C1 segment of cervical spinal cord (tissue), 14 donors: Measurements from ENCODE around the gene ANKH.
A peak's percentile ranks its signal among the peaks of the same experiment; 100 is the strongest.

ENCODE experiments used
- DNase-seq, 14 donors: peaks; one replicate each; lab custom pipeline; 2025; lab: John Stamatoyannopoulos, UW

ANKH gene

DNA sequence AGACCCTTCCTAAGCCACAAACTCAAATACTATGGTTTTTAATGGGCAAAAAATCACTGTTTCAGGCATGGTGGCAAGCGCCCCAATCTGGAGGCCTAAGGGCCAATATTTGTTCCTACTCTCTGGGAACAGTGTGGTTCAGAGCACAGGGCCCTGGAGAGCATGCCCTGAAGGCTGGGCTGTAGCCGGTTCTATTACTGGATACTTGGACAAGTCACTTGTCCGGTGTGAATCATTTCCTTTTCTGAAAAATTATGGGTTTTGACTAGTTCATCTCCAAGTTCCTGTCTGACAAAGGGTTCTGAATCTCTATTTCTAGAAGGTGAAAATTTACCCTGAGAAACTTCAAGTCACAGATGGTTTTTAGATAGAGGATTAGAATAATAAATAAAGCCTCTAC lies 132.0 kb downstream of the ANKH start:
- DNase-seq = no peak

DNA sequence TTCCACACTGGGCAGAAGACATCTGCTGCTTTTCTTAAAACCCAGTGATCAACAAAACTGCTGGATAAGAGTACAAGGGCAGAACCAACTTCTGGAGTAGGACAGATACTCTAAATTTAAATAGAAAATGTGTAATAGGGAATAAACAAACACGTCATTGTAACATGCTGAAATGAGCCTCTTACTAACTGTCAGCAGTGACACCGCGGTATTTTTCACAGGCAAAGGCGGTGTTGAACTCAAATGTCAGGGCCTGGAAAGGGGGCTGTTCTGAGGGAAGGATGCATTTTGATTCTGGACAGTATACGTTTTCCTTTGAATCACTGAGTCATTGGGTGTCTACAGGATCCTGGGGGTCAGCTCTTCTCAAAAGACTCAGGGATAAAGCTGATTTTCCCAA lies 133.5 kb downstream of the ANKH start:
- no peak for DNase-seq

DNA sequence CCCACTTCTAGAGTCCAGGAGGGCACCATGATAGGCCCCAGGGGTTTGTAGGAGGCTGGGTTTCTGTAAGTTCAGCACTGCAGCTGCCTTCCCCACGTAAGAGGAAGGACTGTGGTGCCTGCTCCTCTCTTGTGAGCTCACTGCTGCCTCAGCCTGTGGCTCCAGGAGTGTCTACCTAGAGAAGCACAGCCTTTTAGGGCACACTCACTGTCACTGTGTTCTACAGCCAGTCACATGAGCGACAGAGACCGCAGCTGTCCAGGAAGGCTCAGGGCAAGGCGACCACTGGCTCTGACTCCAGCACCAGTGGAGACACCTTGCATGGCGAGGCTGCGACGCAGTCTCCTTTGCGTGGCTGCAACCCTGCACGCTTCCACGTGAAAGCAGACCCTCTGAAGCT lies 134.3 kb downstream of the ANKH start:
- no peak for DNase-seq

DNA sequence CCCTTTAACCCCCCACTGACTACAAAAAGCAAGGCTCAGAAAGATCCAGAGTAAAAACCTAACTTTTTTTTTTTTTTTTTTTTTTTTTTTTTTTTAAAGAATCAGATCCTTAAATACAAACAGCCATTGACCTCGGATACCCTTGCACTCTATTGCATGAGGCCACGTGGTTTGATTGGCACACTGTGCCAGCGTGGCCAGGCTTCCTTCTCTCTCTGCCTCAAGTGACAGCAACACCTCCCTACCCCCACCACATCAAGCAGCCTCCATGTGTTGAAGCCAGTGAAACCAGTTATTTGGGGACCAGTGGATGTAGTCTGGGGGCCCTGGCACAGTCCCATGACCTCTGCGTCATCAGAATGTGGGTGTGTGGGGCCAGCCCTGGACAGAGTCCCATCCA lies 135.6 kb downstream of the ANKH start:
- no peak for DNase-seq

DNA sequence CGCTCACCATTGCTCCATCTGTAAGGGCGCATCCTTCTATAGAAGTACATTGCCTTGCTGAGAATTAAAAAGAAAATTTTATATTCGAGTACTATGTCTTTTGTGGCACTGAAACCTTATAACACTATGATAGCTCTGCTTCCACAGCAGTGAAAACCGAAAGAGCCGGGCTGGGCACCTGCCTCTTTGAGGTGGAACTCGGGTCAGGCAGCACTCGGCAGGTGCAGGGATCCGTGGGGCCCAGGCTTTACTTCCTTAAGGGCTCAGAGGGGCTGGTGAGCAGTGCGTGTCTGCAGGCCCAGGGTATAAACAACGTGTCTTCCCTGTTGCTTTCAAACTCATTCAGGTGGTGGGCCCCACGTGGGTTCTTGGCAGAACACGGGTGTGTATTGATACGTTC lies 137.2 kb downstream of the ANKH start:
- DNase-seq = no peak

- no peak for DNase-seq
These were observed 137.9 kb downstream of the ANKH start for GRCh38 chr5:14733661-14734060.

- peak in 1 of 14 donors; percentile 22 for DNase-seq
These were observed 138.6 kb downstream of the ANKH start for GRCh38 chr5:14732991-14733390.

DNA sequence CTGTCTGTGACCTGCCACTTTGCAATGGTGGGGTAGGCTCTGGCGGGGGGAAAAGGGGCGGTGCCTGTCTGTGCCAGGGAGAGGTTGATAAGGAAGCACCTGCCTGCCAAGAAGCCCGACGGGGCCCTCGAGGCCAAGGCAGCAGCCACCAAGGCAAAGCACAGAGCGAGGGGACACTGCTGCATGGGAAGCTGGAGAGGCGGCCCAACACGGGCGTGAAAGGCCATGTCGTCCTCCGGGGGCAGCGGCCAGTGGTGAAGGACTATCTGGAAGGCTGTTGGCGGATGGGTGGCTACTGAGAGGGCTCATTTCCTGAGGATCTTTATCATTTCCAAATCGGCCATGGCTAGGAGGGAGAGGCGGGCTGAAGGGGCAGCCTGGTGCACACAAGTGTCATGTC lies 140.7 kb downstream of the ANKH start:
- DNase-seq = no peak

- no peak for DNase-seq
These were observed 141.1 kb downstream of the ANKH start for GRCh38 chr5:14730466-14730865.

GRCh38 chr5:14729448-14730385 lies 141.9 kb downstream of the ANKH start:
- DNase-seq = no peak

DNA sequence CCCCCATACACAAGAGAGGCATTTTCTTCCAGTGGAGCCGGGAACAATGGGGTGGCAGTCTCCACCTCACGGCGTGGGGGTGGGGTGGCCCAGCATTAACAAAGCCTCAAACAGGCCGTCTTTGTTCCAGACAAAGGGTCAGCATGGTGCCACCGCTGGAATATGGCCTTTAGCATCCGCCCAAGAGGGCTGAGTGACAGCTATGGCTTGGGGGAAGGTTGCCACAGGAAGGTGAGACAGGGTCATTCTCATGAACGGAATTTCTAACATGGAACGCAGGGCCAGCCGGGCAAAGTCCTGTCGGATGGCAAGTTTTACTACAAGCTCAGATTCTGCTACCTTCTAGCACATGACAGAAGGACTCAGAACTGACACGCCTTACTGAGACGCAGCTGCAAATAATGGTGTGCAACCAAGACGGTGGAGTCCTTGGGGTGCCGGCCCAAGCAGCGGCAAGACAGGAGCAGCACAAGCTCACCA lies 143.1 kb downstream of the ANKH start:
- peak in 11 of 14 donors; percentile 44 to 88 (median 76) for DNase-seq

- no peak for DNase-seq
These were observed 143.6 kb downstream of the ANKH start for GRCh38 chr5:14727928-14728458.

DNA sequence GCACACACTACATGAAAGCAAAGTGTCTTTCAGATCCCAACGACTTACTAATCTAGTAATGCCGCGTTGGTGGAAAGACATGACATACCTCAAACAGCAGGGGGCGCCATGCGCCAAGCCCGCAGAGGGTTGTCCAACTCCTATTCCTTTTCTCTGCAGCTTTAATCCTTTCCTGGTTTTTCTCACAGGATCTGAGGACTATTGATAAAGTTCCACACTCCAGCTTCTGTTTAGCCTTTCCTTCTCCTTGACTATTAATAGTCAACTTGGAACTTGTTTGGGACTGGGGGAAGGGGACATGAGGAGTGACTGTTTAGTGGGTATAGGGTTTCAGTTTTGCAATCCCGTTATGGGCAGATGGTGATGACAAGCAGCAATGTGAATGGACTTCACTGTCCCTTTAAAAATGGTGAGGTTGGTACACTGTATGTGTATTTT lies 144.1 kb downstream of the ANKH start:
- DNase-seq = peak in 12 of 14 donors; percentile 43 to 90 (median 70)

- DNase-seq = no peak
These were observed 145.3 kb downstream of the ANKH start for GRCh38 chr5:14726066-14726838.

DNA sequence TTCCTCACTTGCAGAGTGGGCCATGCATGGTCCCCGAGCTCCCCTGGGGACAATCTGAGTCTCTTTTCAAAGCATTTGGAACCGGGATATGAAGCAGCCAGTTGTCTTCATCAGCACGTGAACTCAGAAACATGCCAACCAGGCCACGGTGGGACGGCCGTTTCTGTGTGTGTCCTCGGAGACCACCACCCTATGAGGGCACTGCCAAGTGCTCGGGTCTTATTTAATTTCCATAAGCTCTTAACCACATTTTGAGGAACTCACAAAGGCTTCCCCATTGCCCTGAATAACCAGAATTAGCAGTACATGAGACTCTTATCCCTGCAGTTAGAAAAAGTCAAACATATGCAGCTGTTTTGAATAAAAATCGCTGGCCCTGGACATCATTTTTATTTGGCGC lies 146.9 kb downstream of the ANKH start:
- no peak for DNase-seq

DNA sequence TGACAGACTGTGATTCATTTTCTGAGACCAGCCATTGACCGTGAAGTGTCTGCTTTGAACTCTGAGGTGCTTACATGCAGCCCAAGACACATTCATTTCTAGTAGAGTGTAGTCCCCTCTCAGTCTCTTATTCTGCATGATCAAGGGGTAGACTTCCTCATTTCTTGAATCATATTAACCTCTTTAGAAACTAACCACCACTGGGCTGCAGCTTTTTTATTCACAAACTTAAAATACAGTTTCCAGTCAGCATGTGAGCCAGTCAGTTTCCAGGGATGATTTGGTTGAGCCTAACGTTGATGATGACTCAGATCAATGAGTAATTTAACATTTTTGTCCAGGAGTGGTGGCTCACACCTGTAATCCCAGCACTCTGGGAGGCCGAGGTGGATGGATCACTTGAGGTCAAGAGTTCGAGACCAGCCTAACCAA lies 147.9 kb downstream of the ANKH start:
- no peak for DNase-seq

GRCh38 chr5:14722923-14723322 lies 148.7 kb downstream of the ANKH start:
- DNase-seq = no peak

- no peak for DNase-seq
These were observed 149.5 kb downstream of the ANKH start for GRCh38 chr5:14721990-14722656.

DNA sequence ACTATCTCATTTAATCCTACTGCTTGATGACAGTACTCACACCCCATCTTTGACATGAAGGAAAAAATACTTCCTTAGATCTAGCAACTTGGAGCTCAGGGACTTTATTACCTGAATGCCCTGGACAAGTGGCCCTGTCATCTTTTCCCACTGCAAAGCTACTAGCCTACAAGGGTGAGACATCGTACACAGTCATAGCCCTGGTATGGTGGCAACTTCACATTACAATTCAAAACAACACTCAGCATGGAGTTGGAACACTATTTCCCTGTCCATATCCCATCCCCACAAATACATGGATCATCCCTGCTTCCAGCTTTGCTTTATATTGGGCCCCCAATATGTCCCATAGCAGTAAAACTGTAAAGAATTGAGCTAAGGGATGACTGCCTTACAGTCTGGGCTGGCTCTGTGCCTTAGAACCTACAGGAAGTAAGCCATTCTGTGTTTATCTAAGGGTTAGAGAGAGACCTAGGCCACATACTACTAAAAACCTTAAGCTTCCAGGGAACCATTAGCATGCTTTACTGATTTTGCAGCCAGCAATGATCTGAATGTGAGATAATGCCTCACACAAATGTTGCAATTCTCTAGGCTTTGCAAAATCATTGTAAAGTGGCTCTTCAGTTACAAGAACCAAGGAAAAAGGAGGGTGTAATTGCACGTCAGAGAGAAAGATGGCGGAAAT lies 151.2 kb downstream of the ANKH start:
- no peak for DNase-seq

DNA sequence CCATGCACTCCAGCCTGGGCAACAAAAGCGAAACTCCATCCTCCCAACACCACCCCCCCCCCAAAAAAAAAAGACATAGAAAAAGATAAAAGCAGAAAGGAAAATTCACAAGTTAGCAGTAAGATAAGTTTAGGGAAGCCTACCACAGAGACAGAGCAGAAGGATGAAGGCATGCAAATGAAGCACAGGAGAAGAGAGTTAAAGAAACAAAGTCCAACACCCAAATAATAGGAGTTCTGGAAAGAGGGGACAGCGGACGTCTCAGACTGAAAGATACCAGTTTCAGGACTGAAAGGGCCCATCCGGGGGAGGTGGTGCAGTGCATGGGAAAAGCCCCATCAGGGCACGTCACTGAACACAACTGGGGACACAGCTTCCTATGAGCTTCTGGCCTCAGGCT lies 152.8 kb downstream of the ANKH start:
- no peak for DNase-seq
